ENCODE measurements around the gene ATP5F1A. TPM values are rescaled to one million over a fixed set of nuclear protein-coding genes. Genes with fewer than 3 reads are reported as not detected.
A peak's percentile ranks its signal among the peaks of the same experiment; 100 is the strongest.
"Not testable (repeated sequence)": the region's sequence is repeated elsewhere in the genome, so short reads cannot be mapped to it uniquely, and the experiment has no call there.

Gene ATP5F1A
- total RNA-seq, 1 donor from 2014 or later: 412 TPM

DNA sequence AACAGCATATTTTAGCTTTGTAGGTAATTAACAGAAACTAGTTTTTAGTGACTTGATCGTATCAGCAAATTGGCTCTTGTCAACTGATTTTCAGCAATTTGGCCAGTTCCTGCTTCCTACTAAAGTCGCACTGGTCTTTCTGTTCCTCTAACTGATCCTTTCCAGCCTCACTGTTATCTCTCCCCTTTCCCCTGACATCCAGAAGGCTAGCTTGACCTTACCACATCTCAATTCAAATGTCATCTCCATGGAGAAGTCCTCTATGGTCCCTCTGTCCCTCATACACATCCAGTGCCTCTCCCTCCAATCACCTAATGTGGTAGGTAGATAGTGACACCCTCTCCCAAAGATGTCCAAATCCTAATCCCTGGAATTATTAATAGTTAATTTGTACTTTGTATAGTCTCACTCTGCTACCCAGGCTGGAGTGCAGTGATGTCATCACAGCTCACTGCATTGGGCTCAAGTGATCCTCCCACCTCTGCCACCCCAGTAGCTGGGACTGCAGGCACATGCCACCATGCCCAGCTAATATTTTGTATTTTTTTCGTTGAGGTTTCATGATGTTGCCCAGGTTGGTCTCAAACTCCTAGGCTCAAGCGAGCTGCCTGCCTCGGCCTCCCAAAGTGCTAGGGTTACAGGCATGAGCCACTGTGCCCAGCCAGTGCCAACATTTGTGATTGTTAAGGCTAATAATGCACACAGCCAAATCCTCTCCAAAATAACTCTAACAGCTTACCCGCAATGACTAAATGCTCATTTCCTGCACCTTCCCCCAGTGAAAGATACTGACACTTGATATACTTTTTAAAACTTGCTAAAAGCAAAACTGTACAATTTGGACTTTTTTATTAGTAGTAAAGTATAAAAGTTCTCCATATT is 42.9 kb downstream of the ATP5F1A start:
- intact Hi-C loops (cut with micrococcal nuclease): loop anchor here (2.0 kb wide), 2 partner anchors 14 to 16 kb away; no protein-coding TSS in a partner anchor
- no peaks in the 10 kb centered on the region for H3K9me3 Mint-ChIP-seq
- peak overlapping the region; percentile 40 for H3K4me3 Mint-ChIP-seq

DNA sequence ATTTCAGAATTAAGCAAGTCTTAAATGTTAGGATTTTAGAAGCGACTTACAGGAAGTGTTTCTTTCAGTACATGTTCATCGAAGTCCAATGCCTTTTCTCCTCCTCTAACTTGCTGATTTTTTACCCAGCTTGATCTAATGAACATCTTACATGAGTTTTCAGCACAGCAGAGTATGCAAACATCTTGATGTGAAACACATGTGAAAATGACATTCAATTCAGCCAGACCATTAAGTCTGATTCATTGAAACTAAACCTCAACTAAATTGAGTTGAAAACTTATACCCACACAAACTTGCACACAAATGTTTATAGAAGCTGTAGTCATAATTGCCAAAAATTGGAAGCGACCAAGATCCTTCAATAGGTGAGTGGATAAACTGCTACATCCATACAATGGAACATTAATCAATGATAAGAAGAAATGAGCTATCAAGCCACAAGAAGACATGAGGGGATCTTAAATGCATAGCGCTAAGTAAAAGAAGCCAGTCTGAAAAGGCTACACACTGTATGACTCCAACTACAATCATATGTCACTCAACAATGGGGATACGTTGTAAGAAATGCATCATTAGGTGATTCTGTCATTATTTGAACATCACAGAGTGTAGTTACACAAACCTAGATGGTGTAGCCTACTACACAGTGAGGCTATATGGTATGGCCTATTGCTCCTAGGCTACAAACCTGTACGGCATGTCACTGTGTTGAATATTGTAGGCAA is 44.6 kb downstream of the ATP5F1A start:
- Mint-ChIP-seq H3K27ac (no peak overlapping the region), H3K9me3 (no peaks in the 10 kb centered on the region), H3K4me3 (no peak overlapping the region), H3K4me1 (ENCODE audit: low read depth) (peaks cover 36% of the 10 kb centered on the region), H3K27me3 (ENCODE audit: insufficient read depth) (no peaks in the 10 kb centered on the region), H3K36me3 (ENCODE audit: low read depth) (peaks cover 2% of the 10 kb centered on the region)
- DNase-seq (ENCODE audit: low spot score): no peak
- intact Hi-C loops (cut with micrococcal nuclease): loop anchor here (2.0 kb wide), 2 partner anchors 13 to 17 kb away; no protein-coding TSS in a partner anchor

More for the DNA sequence above, 42.9 kb downstream of the ATP5F1A start:
- no peak for DNase-seq (ENCODE audit: low spot score)
- Mint-ChIP-seq H3K4me1 (ENCODE audit: low read depth) (peaks cover 36% of the 10 kb centered on the region), H3K27me3 (ENCODE audit: insufficient read depth) (no peaks in the 10 kb centered on the region), H3K27ac (peak overlapping the region; percentile 57), H3K36me3 (ENCODE audit: low read depth) (peaks cover 2% of the 10 kb centered on the region)

DNA sequence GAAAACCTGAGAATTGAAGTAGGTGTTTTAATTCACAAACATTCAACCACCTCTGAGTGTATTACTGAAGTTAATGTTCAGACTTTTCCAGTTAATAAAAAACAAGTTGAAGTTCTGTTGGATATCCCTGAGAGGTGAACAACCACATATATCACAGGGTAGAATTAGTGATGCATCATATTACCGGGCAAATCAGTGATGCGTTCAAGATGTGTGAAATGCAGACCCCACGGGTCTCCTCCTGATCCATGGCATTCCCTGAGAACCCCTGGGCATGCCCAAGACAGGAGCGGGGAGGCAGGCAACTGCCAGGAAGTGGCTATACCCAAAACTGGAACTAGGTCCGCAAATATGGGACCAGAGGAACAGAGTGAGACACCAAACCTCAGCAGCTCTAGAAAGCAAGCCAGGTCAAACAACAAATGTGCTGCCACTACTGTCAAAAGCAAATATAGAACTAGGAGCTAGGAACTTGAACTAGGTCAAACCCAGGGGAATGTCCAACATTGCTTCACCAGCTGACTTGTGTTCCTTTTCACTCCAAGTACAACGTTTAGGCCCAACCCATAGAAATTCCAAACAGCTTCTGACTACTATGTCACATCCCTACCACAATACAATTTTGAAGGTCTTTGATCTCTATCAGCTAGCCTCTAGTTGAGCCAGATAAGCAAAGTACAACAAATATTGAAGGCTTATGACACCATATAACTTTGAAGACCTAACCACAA is 46.2 kb downstream of the ATP5F1A start:
- intact Hi-C loops (cut with micrococcal nuclease): no loop called here
- Mint-ChIP-seq H3K4me3 (no peak overlapping the region), H3K27ac (no peak overlapping the region), H3K9me3 (no peaks in the 10 kb centered on the region), H3K27me3 (ENCODE audit: insufficient read depth) (no peaks in the 10 kb centered on the region), H3K4me1 (ENCODE audit: low read depth) (peaks cover 36% of the 10 kb centered on the region), H3K36me3 (ENCODE audit: low read depth) (peaks cover 2% of the 10 kb centered on the region)
- DNase-seq (ENCODE audit: low spot score): no peak

DNA sequence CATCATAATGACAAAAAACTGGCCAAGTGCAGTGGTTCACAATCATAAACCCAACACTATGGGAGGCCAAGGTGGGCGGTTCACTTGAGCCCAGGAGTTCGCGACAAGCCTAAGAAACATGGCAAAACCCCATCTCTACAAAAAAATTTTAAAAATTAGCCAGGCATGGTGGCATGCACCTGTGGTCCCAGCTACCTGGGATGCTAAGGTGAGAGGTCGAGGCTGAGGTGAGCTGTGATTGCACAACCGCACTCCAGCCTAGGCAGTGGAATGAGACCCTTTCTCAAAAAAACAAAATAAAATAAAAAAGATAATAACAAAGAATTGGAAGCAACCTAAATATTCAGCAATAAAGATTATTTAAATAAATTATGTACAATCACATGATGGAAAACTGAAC is 47.8 kb downstream of the ATP5F1A start:
- Mint-ChIP-seq H3K27ac (no peak overlapping the region), H3K9me3 (no peaks in the 10 kb centered on the region), H3K4me3 (no peak overlapping the region), H3K27me3 (ENCODE audit: insufficient read depth) (no peaks in the 10 kb centered on the region), H3K4me1 (ENCODE audit: low read depth) (peaks cover 23% of the 10 kb centered on the region), H3K36me3 (ENCODE audit: low read depth) (peaks cover 2% of the 10 kb centered on the region)
- intact Hi-C loops (cut with micrococcal nuclease): no loop called here
- DNase-seq (ENCODE audit: low spot score): no peak

DNA sequence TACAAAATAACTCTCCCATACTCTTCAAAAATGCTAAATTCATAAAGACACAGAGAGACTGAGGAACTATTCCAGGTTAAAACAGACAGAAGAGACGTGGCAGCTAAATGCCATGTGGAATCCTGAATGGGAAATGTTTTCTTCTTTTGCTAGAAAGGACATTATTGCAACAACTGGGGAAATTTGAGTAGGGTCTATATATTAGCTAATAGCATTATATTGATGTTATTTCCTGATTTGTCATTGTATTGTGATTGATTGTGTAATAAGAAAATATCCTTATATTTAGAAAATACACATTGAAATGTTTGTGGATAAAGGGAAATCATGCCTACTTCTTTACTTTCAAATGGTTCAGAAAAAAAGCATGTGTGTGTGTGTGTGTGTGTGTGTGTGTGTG is 49.5 kb downstream of the ATP5F1A start:
- Mint-ChIP-seq H3K4me1 (ENCODE audit: low read depth) (peaks cover 14% of the 10 kb centered on the region), H3K27me3 (ENCODE audit: insufficient read depth) (no peaks in the 10 kb centered on the region)
- intact Hi-C loops (cut with micrococcal nuclease): no loop called here

DNA sequence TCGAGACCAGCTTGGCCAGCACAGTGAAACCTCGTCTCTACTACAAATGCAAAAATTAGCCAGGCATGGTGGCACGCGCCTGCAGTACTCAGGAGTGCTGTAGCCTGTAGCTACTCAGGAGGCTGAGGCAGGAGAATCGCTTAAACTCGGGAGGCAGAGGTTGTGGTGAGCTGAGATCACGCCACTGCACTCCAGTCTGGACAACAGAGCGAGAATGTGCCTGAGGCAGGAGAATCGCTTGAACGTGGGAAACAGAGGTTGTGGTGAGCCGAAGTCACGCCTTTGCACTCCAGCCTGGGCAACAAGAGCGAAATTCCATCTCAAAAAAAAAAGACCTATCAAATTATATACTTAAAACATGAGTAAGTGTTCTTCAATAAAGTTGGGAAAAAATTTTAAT is 50.7 kb downstream of the ATP5F1A start:
- intact Hi-C loops (cut with micrococcal nuclease); H3K27me3 Mint-ChIP-seq (ENCODE audit: insufficient read depth); H3K27ac Mint-ChIP-seq; DNase-seq (ENCODE audit: low spot score); H3K36me3 Mint-ChIP-seq (ENCODE audit: low read depth); H3K9me3 Mint-ChIP-seq; H3K4me3 Mint-ChIP-seq: not testable (repeated sequence)
- H3K4me1 Mint-ChIP-seq (ENCODE audit: low read depth): peaks cover 23% of the 10 kb centered on the region

More for the DNA sequence above, 49.5 kb downstream of the ATP5F1A start:
- no peak overlapping the region for H3K27ac Mint-ChIP-seq
- H3K4me3 Mint-ChIP-seq: no peak overlapping the region
- no peak for DNase-seq (ENCODE audit: low spot score)
- no peaks in the 10 kb centered on the region for H3K9me3 Mint-ChIP-seq
- peaks cover 2% of the 10 kb centered on the region for H3K36me3 Mint-ChIP-seq (ENCODE audit: low read depth)

DNA sequence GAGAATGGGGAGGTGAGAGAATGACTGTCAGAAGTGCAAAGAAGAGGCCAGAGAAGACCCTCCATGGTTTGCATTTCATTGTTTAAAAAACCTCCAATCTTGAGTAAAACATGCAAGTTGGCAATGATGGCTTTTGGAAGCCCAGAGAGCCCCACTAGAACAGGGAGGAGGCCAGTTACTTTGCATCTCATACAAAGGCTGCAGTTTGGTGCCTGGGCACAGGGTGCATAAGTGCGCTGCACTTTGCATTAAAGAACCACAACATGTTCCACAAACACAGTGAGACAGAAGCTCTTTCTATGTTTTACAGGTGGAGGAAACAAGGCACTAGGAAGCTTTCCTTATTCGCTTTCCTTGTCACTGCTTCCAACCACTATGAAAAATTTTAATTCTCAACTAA is 51.4 kb downstream of the ATP5F1A start:
- H3K36me3 Mint-ChIP-seq (ENCODE audit: low read depth): peaks cover 4% of the 10 kb centered on the region
- H3K27me3 Mint-ChIP-seq (ENCODE audit: insufficient read depth): no peaks in the 10 kb centered on the region
- H3K27ac Mint-ChIP-seq: no peak overlapping the region
- no peaks in the 10 kb centered on the region for H3K9me3 Mint-ChIP-seq
- H3K4me3 Mint-ChIP-seq: no peak overlapping the region
- peaks cover 23% of the 10 kb centered on the region for H3K4me1 Mint-ChIP-seq (ENCODE audit: low read depth)
- DNase-seq (ENCODE audit: low spot score): no peak
- intact Hi-C loops (cut with micrococcal nuclease): no loop called here

DNA sequence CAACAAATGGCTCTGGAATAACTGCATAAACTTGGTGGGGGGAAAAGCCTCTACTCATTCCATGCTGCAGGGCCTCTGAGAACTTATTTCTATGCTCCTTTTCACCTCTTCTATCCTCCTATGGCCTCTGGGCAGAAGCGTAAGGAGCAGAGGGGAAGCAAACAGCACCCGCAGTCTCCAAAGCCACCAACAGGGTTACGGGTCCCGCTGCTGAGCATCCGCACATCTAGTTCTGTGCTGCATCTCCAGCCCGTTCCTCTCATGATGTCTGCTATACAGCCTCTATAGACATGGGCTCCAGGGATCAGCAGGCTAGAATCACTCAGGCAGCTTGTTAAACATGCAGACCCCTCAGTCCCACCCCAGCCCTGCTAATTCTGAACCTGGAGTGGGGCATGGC is 52.0 kb downstream of the ATP5F1A start:
- peaks cover 4% of the 10 kb centered on the region for H3K36me3 Mint-ChIP-seq (ENCODE audit: low read depth)
- DNase-seq (ENCODE audit: low spot score): no peak

DNA sequence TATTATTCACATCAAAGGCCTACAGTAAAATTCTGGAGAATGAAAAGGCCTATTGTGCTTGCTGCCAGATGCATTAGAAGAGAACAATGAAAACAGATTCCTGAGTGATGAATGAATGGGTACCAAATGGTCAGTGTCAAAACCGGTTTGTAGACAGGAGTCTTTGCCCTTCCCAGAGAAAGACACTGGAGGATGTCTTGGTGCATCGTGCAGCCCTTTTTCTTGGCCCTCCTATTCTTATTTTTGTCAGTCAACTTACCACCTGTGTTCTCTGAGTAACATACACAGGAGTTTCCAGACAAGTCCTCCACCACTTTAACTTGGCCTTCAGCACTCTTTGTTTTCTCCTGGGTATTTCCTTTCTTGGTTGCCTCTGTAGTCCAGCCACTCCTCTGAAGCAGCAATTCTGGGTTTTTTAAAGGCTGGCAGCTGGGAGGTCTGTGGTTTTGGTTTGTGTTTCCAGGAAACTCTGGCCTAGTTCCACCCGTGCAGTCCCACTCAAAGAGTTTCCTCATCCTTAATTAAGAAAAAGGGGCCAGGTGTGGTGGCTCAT is 55.4 kb downstream of the ATP5F1A start:
- peak; percentile 21 for DNase-seq (ENCODE audit: low spot score)
- H3K27me3 Mint-ChIP-seq (ENCODE audit: insufficient read depth): no peaks in the 10 kb centered on the region
- peaks cover 34% of the 10 kb centered on the region for H3K4me1 Mint-ChIP-seq (ENCODE audit: low read depth)
- peak overlapping the region; percentile 12 for H3K4me3 Mint-ChIP-seq
- peaks cover 15% of the 10 kb centered on the region for H3K36me3 Mint-ChIP-seq (ENCODE audit: low read depth)
- intact Hi-C loops (cut with micrococcal nuclease): no loop called here
- peak overlapping the region; percentile 76 for H3K27ac Mint-ChIP-seq
- no peaks in the 10 kb centered on the region for H3K9me3 Mint-ChIP-seq

More for the DNA sequence above, 52.0 kb downstream of the ATP5F1A start:
- Mint-ChIP-seq H3K27me3 (ENCODE audit: insufficient read depth) (no peaks in the 10 kb centered on the region), H3K4me1 (ENCODE audit: low read depth) (peaks cover 23% of the 10 kb centered on the region), H3K27ac (no peak overlapping the region), H3K9me3 (no peaks in the 10 kb centered on the region), H3K4me3 (no peak overlapping the region)
- intact Hi-C loops (cut with micrococcal nuclease): no loop called here

DNA sequence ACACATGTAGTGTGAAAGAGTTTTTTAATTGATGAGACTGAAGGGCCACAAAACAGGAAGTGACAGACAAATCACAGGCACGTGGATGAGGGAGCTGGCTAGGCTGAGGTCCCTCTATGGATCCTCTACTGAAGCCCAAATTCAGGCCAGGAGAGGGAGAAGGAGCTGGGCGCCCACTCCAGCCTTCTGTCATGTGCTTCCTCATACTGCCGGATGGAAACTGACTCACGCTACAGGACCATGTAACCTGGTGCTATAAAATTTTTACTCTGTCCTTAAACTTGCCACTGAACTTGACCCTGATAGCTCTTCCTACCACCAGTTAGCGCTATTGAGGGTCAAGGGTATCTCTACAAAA is 57.4 kb downstream of the ATP5F1A start:
- intact Hi-C loops (cut with micrococcal nuclease): loop anchor here (2.0 kb wide), 1 partner anchor 14 kb away; no protein-coding TSS in a partner anchor
- peaks cover 15% of the 10 kb centered on the region for H3K36me3 Mint-ChIP-seq (ENCODE audit: low read depth)
- no peak overlapping the region for H3K4me3 Mint-ChIP-seq
- no peaks in the 10 kb centered on the region for H3K9me3 Mint-ChIP-seq
- H3K4me1 Mint-ChIP-seq (ENCODE audit: low read depth): peaks cover 34% of the 10 kb centered on the region
- no peaks in the 10 kb centered on the region for H3K27me3 Mint-ChIP-seq (ENCODE audit: insufficient read depth)
- no peak for DNase-seq (ENCODE audit: low spot score)
- no peak overlapping the region for H3K27ac Mint-ChIP-seq

DNA sequence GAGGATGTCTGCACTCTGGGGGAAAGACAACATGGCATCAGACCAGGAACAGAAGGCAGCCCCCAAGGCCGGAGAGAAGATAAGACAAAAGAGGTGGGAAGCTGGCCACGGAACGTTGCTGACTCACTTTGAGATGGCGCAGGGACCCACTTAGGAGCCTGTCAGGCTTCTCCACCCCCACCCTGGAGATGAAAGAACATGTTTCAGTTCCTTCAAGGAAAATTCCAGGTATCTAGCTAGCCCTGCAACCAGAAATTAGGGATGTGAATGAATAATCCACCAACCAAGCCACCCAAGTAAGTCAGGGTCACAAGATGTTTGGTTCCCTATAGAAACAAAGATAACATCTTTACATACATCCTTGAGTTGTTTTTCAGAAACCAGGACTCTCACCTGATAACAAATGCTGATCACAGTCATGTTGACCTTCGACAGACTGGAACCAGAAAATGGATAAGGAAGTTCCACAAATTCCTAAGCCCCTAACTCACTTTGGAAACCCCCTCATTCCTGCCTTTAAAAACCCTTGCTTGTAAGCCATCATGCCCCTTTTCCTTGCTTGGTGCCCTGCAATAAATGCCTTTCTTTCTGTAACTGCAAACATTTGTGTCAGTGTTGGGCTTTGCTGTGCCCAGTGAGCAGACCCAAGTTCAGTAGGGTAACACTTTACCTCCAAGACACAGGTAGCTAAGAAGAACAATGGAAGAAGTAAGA is 57.9 kb downstream of the ATP5F1A start:
- H3K4me1 Mint-ChIP-seq (ENCODE audit: low read depth): peaks cover 34% of the 10 kb centered on the region
- H3K36me3 Mint-ChIP-seq (ENCODE audit: low read depth): peaks cover 15% of the 10 kb centered on the region
- H3K27me3 Mint-ChIP-seq (ENCODE audit: insufficient read depth): no peaks in the 10 kb centered on the region
- no peaks in the 10 kb centered on the region for H3K9me3 Mint-ChIP-seq
- DNase-seq (ENCODE audit: low spot score): no peak
- H3K4me3 Mint-ChIP-seq: no peak overlapping the region
- intact Hi-C loops (cut with micrococcal nuclease): loop anchor here (2.0 kb wide), 1 partner anchor 15 kb away; no protein-coding TSS in a partner anchor
- H3K27ac Mint-ChIP-seq: no peak overlapping the region

All from activated T-helper 1 cell treated with anti-CD3 and anti-CD28 coated beads, Interleukin-12 subunit alpha, Interleukin-12 subunit beta, Interleukin-2, Interleukin-4 antibody, amounts not matched to agents 30 ng/mL and 10 ng/mL and 1 ng/mL, durations not matched to agents 14 hours and 24 hours and 36 hours (primary cell).